IgD-negative memory B cell (primary cell): Measurements from ENCODE around the gene SMIM22. TPM values are rescaled to one million over a fixed set of nuclear protein-coding genes. Genes with fewer than 3 reads are reported as not detected.

ENCODE experiments used
- H3K27ac Mint-ChIP-seq, 3 donors: one replicate each; pipeline ENCODE4 v1.8.0; 2020 to 2022; ENCODE audit warnings: mild to moderate bottlenecking in 3 of 3, mixed read lengths in 3 of 3, moderate library complexity in 1 of 3
- H3K27me3 Mint-ChIP-seq: one replicate; pipeline ENCODE4 v1.8.0; 2021; ENCODE audit warnings: mixed read lengths
- H3K36me3 Mint-ChIP-seq: one replicate; pipeline ENCODE4 v1.8.0; 2020; ENCODE audit warnings: mild to moderate bottlenecking, mixed read lengths
- H3K4me1 Mint-ChIP-seq, 3 donors: one replicate each; pipeline ENCODE4 v1.8.0; 2020 to 2022; ENCODE audit warnings: mixed read lengths in 3 of 3, mild to moderate bottlenecking in 1 of 3
- H3K4me3 Mint-ChIP-seq, 4 donors: one replicate each; pipeline ENCODE4 v1.8.0; 2020 to 2022; ENCODE audit warnings: mild to moderate bottlenecking in 4 of 4, mixed read lengths in 4 of 4, moderate library complexity in 3 of 4
- H3K9me3 Mint-ChIP-seq, 3 donors: one replicate each; pipeline ENCODE4 v1.8.0; 2020 to 2021; ENCODE audit warnings: mixed read lengths in 3 of 3, mild to moderate bottlenecking in 1 of 3
- polyA plus RNA-seq: library from polyadenylated mRNA; unstranded; fragments of 300-500 nt; fragmentation: Illumina TruSeq; gene quantifications from one replicate; pipeline ENCODE4 v1.2.3, GENCODE V29; 2021

Gene SMIM22
- polyA plus RNA-seq, 1 donor from 2014 or later, result not detected

DNA sequence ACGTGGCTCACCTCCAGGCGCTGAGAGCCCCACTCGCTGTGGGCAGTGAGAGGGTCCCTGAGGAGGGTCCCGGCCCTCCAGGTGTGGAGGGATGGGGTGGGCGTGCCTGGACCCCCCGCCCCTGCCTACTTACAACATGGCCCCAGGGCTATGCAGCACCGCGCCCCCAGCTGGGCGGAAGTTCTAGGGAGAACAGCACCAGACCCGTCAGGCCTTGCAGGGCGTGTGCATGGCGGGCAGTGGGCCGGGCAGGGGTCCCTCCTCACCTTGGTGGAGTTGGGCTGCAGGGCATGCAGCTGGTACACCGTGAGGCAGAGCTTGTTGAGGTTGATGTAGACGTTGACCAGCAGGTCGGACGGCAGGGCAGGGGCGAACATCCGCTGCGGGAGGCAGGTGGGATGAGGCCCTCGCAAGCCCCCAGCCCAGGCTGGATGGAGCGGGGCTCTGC is 2.7 kb downstream of the SMIM22 start:
- Mint-ChIP-seq H3K27ac (no peak overlapping the region), H3K4me3 (no peak overlapping the region), H3K27me3 (no peaks in the 10 kb centered on the region), H3K36me3 (no peaks in the 10 kb centered on the region), H3K4me1 (peaks cover 5 to 8% (median 6%) of the 10 kb centered on the region in 3 donors), H3K9me3 (no peaks in the 10 kb centered on the region)

GRCh38 chr16:4798456-4798855 is 3.3 kb downstream of the SMIM22 start:
- H3K27ac Mint-ChIP-seq, result no peak overlapping the region
- H3K4me1 Mint-ChIP-seq, result peaks cover 8 to 12% (median 9%) of the 10 kb centered on the region in 3 donors

GRCh38 chr16:4799171-4799855 is 4.1 kb downstream of the SMIM22 start:
- peak overlapping the region in 2 of 4 donors; percentile 43 to 61 for H3K4me3 Mint-ChIP-seq
- no peaks in the 10 kb centered on the region for H3K9me3 Mint-ChIP-seq
- H3K27ac Mint-ChIP-seq, result no peak overlapping the region
- no peaks in the 10 kb centered on the region for H3K27me3 Mint-ChIP-seq
- H3K36me3 Mint-ChIP-seq, result no peaks in the 10 kb centered on the region
- peaks cover 9 to 12% (median 9%) of the 10 kb centered on the region in 3 donors for H3K4me1 Mint-ChIP-seq

More at GRCh38 chr16:4798456-4798855, 3.3 kb downstream of the SMIM22 start:
- Mint-ChIP-seq H3K36me3 (no peaks in the 10 kb centered on the region), H3K9me3 (no peaks in the 10 kb centered on the region), H3K27me3 (no peaks in the 10 kb centered on the region), H3K4me3 (peak overlapping the region in 1 of 4 donors; percentile 43)

GRCh38 chr16:4800290-4801041 is 5.3 kb downstream of the SMIM22 start:
- H3K27me3 Mint-ChIP-seq, result no peaks in the 10 kb centered on the region
- peak overlapping the region in 1 of 3 donors; percentile 39 for H3K27ac Mint-ChIP-seq
- peak overlapping the region; percentile 54 to 90 (median 80) for H3K4me3 Mint-ChIP-seq
- peaks cover 9 to 12% (median 9%) of the 10 kb centered on the region in 3 donors for H3K4me1 Mint-ChIP-seq
- H3K9me3 Mint-ChIP-seq, result no peaks in the 10 kb centered on the region
- no peaks in the 10 kb centered on the region for H3K36me3 Mint-ChIP-seq

- no peaks in the 10 kb centered on the region for H3K9me3 Mint-ChIP-seq
- H3K4me1 Mint-ChIP-seq, result peaks cover 9 to 12% (median 9%) of the 10 kb centered on the region in 3 donors
- peak overlapping the region; percentile 53 to 92 (median 91) for H3K27ac Mint-ChIP-seq
- peak overlapping the region; percentile 86 to 95 (median 92) for H3K4me3 Mint-ChIP-seq
- H3K27me3 Mint-ChIP-seq, result no peaks in the 10 kb centered on the region
- H3K36me3 Mint-ChIP-seq, result peaks cover 2% of the 10 kb centered on the region
These were observed 6.1 kb downstream of the SMIM22 start for GRCh38 chr16:4801051-4801961.

DNA sequence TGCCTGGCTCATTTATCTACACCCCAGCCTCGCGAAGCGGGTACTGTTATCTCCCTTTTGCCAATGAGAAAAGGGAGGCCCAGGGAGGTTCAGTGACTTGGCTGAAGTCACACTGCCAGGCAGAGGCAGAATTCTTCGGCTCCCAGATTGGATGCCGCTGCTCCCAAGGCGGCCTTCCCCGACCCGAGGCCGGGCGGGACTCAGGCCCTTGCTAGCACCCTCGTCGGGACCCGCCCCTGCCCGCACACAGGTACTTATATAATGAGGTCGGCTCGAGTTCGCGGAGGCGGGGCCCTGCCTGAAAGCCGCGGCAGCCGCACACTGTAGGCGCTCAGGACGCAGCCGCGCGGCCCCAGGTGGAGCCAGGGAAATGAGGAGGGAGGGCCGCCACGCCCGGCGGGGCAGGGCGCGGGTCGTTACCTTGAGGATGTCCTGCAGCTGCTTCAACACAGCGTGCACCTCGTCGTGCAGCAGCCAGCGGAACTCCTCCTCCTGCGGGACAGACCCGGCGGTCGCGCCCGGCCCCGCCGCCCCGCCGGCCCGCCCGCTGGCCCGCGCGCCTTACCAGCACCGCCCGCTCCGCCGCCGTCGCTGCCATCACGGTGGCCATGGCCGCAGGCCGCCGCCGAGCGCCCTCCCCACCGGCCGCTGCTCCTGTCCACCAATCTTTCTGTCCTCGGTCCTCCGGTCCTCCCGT is 6.9 kb downstream of the SMIM22 start, which contains the start of gene ROGDI:
Gene ROGDI, minus strand, starts transcription at position 672 of the 697 bp plus-strand sequence. Its CDS starts 62 bp downstream, at position 610.
- Mint-ChIP-seq H3K27ac (peak within 1 kb of the TSS; percentile 53 to 92 (median 91)), H3K27me3 (no peaks in the 10 kb centered on the region), H3K4me1 (peaks cover 9 to 12% (median 9%) of the 10 kb centered on the region in 3 donors), H3K36me3 (peaks cover 2% of the 10 kb centered on the region), H3K9me3 (no peaks in the 10 kb centered on the region), H3K4me3 (peak within 1 kb of the TSS; percentile 86 to 95 (median 92))

- Mint-ChIP-seq H3K9me3 (no peaks in the 10 kb centered on the region), H3K27me3 (no peaks in the 10 kb centered on the region), H3K4me3 (peak overlapping the region; percentile 86 to 93 (median 90)), H3K36me3 (peaks cover 2% of the 10 kb centered on the region), H3K27ac (peak overlapping the region in 2 of 3 donors; percentile 63 to 79), H3K4me1 (peaks cover 9 to 12% (median 9%) of the 10 kb centered on the region in 3 donors)
These were observed 7.6 kb downstream of the SMIM22 start for GRCh38 chr16:4802659-4803287.

GRCh38 chr16:4803401-4803844 is 8.3 kb downstream of the SMIM22 start:
- Mint-ChIP-seq H3K27ac (peak overlapping the region in 2 of 3 donors; percentile 35 to 79), H3K9me3 (no peaks in the 10 kb centered on the region), H3K27me3 (no peaks in the 10 kb centered on the region), H3K4me3 (peak overlapping the region in 3 of 4 donors; percentile 90 to 93 (median 91)), H3K36me3 (peaks cover 2% of the 10 kb centered on the region), H3K4me1 (peaks cover 9 to 12% (median 9%) of the 10 kb centered on the region in 3 donors)

DNA sequence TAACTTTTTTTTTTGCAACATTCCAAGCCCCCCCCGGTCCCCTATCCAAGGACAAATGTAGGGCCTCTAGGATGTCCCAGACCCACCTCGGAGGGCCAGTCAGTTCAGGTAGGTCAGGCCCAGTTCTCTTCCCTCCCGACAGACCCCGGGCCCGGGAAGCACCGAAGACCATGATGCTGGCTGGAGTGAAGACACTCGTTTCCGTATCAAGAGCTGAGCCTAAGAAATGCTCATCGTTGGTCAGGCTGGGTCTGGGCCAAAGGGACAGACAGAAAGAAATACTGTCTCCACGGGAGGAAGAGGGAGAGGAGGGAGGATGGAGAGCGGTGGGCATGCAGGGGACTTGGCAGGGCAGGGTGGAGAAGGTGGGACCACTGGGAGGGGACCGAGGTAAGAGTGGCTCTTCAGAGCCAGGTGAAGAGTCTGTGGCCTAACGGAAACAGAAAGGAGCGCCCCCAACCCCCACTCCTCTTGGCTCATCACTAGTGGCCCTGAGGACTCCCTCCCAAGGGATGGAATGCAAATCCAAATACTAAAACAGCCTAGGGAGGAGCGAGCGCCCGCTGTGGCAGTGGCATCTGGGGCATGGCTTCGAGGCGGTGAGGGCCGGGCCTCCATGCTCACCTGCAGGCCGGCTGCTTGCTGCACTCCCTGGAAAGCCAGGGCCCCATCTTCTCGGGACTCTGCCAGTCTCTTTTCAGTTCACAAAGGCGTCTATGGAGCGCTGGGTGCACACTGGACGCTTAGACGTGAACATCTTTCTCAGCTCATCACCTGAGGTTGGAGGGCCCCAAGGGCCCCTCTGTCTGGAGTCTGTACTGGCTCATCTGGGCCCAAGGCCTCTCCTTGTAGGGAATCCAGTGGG is 9.0 kb downstream of the SMIM22 start:
- H3K4me1 Mint-ChIP-seq, result peaks cover 9 to 12% (median 9%) of the 10 kb centered on the region in 3 donors

GRCh38 chr16:4805231-4805630 is 10.1 kb downstream of the SMIM22 start:
- Mint-ChIP-seq H3K4me3 (peak overlapping the region in 1 of 4 donors; percentile 37), H3K9me3 (no peaks in the 10 kb centered on the region), H3K4me1 (peaks cover 9 to 10% (median 9%) of the 10 kb centered on the region in 3 donors), H3K27ac (peak overlapping the region in 1 of 3 donors; percentile 59), H3K27me3 (no peaks in the 10 kb centered on the region), H3K36me3 (peaks cover 2% of the 10 kb centered on the region)

More for the DNA sequence above, 9.0 kb downstream of the SMIM22 start:
- no peaks in the 10 kb centered on the region for H3K9me3 Mint-ChIP-seq
- peaks cover 2% of the 10 kb centered on the region for H3K36me3 Mint-ChIP-seq
- H3K27me3 Mint-ChIP-seq, result no peaks in the 10 kb centered on the region
- H3K27ac Mint-ChIP-seq, result peak overlapping the region in 1 of 3 donors; percentile 79
- H3K4me3 Mint-ChIP-seq, result peak overlapping the region in 3 of 4 donors; percentile 17 to 91 (median 68)

- Mint-ChIP-seq H3K27ac (peak overlapping the region in 1 of 3 donors; percentile 47), H3K4me3 (no peak overlapping the region), H3K36me3 (peaks cover 2% of the 10 kb centered on the region), H3K4me1 (peaks cover 4 to 9% (median 6%) of the 10 kb centered on the region in 3 donors), H3K9me3 (no peaks in the 10 kb centered on the region), H3K27me3 (no peaks in the 10 kb centered on the region)
These were observed 11.1 kb downstream of the SMIM22 start for GRCh38 chr16:4806280-4806679.

GRCh38 chr16:4811242-4811641 is 16.1 kb downstream of the SMIM22 start:
- H3K4me3 Mint-ChIP-seq, result no peak overlapping the region
- no peaks in the 10 kb centered on the region for H3K4me1 Mint-ChIP-seq
- no peaks in the 10 kb centered on the region for H3K27me3 Mint-ChIP-seq
- H3K27ac Mint-ChIP-seq, result no peak overlapping the region
- H3K9me3 Mint-ChIP-seq, result no peaks in the 10 kb centered on the region
- no peaks in the 10 kb centered on the region for H3K36me3 Mint-ChIP-seq

DNA sequence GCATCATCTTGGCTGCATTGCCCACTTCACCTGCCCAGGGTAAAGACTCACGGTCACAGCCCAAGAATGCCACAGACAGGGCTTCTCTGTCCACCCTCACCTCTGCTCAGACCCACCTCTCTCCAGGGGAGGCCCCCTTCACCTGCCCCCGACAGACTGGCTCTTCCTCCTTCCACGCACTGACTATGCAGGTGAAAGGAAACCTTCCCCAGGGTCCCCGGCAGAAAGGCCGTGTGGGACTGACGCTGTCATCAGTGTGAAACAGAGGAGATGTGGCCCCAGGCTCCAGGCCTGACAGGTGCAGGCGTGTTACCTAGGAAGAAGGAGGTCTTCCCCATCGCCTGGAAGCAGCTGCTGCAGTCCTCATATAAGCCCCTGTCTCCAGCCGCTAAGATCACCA is 16.6 kb downstream of the SMIM22 start:
- peak overlapping the region in 1 of 4 donors; percentile 47 for H3K4me3 Mint-ChIP-seq
- no peaks in the 10 kb centered on the region for H3K36me3 Mint-ChIP-seq
- H3K27me3 Mint-ChIP-seq, result no peaks in the 10 kb centered on the region
- no peaks in the 10 kb centered on the region for H3K4me1 Mint-ChIP-seq
- H3K27ac Mint-ChIP-seq, result no peak overlapping the region
- no peaks in the 10 kb centered on the region for H3K9me3 Mint-ChIP-seq
